ENCODE data around the gene PLAGL2.
"Not testable (repeated sequence)": the region's sequence is repeated elsewhere in the genome, so short reads cannot be mapped to it uniquely, and the experiment has no call there.

DNA sequence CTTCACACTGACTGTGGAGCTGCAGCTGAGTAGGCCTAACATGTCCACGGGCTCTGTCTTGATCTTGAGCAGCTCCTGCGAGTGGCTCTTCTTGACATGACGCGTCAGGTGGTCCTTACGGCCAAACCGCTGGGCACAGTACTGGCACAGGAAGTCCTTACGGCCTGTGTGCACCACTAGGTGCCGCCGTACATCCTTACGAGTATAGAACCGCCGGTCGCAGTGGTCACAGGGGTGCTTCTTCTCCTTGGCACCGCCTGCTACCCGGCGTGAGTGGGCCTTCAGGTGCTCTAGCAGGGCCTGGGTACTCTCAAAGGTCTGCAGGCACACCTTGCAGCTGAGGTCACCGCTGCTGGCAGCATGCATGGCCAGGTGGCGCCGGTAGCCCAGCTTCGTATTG, 10.4 kb downstream of the PLAGL2 start:
- TF ChIP-seq, protein P1, sequence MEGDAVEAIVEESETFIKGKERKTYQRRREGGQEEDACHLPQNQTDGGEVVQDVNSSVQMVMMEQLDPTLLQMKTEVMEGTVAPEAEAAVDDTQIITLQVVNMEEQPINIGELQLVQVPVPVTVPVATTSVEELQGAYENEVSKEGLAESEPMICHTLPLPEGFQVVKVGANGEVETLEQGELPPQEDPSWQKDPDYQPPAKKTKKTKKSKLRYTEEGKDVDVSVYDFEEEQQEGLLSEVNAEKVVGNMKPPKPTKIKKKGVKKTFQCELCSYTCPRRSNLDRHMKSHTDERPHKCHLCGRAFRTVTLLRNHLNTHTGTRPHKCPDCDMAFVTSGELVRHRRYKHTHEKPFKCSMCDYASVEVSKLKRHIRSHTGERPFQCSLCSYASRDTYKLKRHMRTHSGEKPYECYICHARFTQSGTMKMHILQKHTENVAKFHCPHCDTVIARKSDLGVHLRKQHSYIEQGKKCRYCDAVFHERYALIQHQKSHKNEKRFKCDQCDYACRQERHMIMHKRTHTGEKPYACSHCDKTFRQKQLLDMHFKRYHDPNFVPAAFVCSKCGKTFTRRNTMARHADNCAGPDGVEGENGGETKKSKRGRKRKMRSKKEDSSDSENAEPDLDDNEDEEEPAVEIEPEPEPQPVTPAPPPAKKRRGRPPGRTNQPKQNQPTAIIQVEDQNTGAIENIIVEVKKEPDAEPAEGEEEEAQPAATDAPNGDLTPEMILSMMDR (conservative IDR thresholded peaks at IDR 0.05; ENCODE audit: low read depth in 2 of 2), result peak in 1 of 2 experiments; percentile 50; a peak in 2 of 4 replicates
- TF ChIP-seq JUNB, EZH2phosphoT487 (IDR thresholded peaks at IDR 0.05; ENCODE audit: unreplicated experiment): not testable (repeated sequence)

Data from GM23338 (cell line).